GM21717 (cell line): ENCODE data around the gene ZNF646.
A peak's percentile ranks its signal among the peaks of the same experiment; 100 is the strongest.
"Not testable (repeated sequence)": the region's sequence is repeated elsewhere in the genome, so short reads cannot be mapped to it uniquely, and the experiment has no call there.

Experiments used
- ATAC-seq: cut with Tn5 transposase; IDR thresholded peaks from one replicate; pipeline ENCODE4 v1.9.1; 2021; ENCODE audit warnings: mild to moderate bottlenecking, moderate library complexity; ENCODE audit not compliant: unreplicated experiment

Gene ZNF646

DNA sequence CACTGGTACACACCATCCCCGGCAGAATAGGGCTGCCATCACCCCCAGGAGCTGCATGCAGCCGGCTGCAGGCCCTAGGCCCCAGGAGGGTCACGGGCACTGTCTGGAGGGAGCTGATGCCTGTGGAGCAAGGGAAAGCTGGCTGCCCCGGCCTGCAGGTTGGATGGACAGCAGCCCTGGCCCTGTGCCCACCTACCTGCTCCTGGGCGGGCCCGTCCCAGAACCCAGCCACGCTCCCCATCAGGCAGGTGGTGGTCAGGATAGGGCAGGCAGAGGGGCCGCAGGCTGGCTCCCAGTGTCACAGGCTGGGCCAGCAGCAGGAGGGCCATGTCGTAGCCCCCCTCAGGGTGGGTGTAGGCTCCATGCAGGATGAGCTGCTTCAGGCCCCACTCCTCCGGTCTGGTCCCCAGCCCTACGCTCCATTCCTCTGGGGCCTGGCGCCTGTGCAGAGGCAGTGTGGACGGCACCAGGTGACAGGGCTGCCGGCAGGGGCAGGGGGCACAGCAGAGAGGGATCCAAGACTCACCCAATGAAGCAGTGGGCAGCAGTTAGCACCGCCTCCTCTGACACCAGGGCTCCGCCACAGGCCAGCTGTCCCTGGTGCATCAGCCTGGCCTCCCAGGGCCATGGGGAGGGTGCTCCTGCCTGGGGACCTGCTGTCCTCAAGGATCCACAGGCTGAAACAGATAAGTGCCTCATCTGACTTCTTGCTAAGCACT is 10.5 kb downstream of the ZNF646 start:
- no peak for ATAC-seq

DNA sequence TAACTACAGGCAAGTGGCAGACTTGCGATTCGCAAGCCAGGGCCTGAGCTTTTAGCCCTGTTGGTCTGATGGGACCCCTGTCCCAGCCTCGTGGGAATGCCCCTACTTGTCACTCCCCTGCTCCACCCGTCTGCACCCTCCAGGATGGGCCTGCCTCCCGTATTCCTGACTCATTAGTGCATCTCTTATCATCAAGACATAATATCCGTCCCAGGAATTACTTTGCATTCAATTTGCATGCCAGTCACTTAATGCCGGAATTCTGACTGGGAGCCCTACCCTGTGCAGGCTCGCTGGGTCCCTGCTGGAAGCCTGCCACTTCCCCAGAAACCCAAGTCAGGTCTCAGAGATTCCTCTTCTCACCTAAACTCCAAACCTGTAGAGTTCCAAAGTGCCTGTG is 11.2 kb downstream of the ZNF646 start:
- no peak for ATAC-seq

- ATAC-seq = no peak
Measured at GRCh38 chr16:31085873-31086628, 11.8 kb downstream of the ZNF646 start.

GRCh38 chr16:31086629-31086906 is 12.3 kb downstream of the ZNF646 start:
- no peak for ATAC-seq

DNA sequence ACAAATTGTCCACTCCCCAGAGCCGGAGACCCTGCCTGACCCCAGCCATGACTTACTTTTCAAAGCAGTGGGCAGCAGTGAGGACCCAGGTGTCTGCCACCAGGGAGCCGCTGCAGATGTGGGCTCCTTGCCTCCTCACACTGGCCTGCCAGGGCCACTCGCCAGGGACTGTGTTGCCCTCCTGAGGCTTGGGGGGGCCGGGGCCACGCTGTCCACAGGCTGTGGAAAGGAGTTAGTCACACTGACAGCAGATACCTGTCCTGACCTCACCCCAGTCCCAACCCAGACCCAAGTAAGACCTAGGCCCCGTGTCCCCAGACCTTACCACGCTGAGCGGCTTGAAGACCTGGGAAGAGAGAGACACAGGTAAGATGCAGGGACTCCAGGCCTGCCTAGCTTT is 13.3 kb downstream of the ZNF646 start:
- ATAC-seq = no peak

DNA sequence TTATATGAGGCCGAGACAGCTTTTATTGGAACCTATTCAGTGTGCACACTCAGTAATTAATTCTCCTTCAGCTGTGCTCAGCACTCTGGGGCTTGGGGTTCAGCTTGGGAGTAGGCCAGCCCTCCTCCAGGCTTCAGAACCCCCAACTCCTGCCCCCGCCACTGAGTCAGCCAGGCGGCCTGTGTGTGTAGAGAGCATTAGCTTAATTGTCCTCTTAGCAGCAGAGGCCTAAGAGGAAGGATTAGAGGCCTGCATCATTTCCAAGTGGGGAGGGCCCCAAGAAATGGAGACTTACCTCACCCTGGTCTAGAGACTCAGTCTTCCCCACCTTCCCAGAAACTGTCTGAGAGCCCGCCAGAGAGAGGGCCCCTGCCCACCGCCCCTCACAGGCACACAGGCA is 13.7 kb downstream of the ZNF646 start:
- no peak for ATAC-seq

DNA sequence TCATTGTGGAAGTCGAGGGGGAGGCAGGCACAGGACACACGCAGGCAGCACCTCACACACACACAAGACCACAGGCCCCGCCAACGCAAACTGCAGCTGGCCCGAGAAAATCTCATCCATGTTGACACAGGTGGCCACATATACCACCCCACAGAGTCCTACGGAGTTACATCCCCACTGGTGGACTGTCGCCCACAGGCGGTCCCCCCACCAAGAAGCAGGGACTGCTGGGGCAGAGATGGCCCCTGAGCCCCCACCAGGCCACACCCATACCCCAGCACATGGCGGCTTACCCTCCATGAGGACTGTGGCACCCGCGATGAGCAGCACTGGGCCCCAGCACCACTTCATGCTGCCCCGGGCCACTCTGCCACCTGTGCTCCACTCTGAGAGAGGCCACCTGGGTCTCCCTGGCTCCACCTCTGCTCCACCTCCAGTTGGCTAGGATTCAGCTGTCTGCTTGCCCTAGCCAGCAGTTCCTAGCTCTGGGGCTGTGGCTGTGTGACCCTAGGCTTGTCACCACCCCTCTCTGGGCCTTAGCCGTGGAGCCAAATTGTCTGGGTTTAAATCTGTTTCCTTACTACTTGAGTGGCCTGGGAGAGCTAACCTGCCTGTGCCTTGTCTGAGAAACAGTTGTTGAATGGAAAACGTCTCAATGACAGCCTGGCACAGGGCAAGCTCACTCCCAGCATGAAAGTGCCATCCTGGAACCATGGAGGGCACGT is 14.4 kb downstream of the ZNF646 start, which contains the start of gene PRSS53:
Gene PRSS53, minus strand, starts transcription at position 485 of the 725 bp plus-strand sequence. Its CDS starts 134 bp downstream, at position 351.
- no peak for ATAC-seq

DNA sequence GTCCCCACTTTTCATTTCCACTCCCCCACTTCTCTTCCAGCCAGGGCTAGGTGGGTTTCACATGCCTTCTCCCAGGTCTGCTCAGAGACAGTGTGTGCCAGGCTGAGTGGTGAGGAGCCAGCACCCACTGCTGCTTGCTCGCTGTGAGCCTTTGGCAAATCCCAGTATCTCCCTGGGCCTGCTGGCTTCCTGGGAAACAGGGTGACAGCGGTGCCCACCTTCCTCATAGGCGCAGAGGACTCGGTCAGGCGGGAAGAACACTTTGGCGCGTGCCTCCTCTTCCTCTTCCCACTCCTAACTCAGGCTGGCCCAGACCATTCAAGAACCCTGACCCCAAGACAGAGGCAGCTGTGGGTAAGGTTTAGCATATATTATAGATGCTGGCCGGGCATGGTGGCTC is 15.0 kb downstream of the ZNF646 start:
- no peak for ATAC-seq

DNA sequence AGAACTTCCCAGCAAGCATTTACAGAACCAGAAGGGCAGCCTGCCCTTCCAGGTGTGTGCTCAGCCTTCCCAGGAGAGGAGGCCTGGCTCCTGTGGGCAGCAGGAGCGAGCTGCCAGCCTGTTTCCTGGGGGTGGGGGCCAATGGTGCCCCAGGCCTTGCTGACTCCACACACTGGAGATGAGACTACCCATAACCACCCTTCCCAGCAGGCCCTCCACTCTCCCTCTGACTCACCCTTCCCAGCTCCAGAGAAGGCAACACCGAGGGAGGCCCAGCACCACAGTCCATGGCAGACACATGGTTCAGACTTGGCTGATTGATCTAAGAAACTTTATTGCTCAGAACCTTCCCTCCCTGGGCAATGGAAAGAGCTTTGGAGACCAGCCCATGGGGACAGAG is 16.3 kb downstream of the ZNF646 start:
- no peak for ATAC-seq

- ATAC-seq = no peak
Measured at GRCh38 chr16:31092330-31092729, 18.1 kb downstream of the ZNF646 start.

DNA sequence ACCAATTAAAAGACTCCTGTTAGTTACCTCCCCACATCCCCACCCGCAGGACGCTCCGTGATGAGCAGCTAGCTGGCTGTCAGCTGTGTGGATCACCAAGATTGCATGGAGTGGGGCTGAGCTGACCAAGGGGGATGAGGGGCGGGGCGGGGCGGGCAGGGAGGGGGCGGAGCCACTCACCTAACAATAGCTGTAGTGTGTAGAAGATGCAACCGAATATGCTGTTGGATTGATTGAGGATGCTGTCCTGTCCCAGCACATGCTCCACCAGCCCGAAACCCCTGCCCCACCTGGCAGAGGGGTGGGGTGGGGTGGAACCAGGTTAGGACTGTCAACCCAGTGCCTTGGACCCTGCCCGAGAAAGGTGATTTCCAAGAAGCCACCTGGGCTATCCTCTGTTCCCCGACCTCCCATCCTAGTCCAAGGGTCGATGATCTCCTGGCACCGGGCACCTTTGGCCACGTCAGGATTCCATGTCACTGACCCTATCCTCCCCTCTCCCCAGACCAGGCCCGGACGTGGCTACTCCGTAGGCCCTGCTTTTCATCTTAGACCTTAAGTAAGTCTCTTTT is 19.0 kb downstream of the ZNF646 start:
- no peak for ATAC-seq

- no peak for ATAC-seq
Measured at GRCh38 chr16:31094088-31094423, 19.8 kb downstream of the ZNF646 start.

DNA sequence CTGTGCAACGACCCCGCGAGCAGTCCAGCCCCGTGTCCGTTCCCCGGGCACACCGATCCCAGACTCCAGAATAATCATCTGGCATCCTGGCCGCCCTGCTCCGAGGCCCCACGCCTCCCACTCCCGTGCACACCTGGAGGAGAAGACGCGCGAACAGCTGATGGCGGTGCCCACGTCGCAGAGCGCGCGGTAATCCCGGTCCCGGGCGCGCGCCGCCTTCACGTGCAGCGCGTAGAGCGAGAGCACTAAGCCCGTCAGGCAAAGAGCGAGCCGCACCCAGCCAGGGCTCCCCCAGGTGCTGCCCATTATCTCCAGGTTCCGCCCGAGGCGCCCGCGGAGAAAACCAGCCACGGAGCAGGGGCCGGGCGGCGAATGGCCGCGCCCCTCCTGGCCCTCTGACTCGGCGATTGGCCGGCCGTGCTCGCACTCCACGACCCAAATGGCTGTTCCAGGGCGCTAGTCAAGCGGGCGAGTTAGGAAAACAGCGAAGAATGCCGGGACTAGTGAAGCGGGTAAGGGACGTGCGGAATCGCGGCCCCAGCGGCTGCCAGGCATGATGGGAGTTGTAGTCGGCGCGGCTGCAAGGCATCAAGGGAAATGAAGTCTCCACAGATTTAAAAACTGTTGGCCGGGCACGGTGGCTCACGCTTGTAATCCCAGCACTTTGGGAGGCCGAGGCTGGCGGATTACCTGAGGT is 20.4 kb downstream of the ZNF646 start, which contains the start of gene VKORC1:
Gene VKORC1, minus strand, starts transcription at position 374 of the 697 bp plus-strand sequence. Its CDS starts 68 bp downstream, at position 306.
- ATAC-seq = peak; percentile 78

DNA sequence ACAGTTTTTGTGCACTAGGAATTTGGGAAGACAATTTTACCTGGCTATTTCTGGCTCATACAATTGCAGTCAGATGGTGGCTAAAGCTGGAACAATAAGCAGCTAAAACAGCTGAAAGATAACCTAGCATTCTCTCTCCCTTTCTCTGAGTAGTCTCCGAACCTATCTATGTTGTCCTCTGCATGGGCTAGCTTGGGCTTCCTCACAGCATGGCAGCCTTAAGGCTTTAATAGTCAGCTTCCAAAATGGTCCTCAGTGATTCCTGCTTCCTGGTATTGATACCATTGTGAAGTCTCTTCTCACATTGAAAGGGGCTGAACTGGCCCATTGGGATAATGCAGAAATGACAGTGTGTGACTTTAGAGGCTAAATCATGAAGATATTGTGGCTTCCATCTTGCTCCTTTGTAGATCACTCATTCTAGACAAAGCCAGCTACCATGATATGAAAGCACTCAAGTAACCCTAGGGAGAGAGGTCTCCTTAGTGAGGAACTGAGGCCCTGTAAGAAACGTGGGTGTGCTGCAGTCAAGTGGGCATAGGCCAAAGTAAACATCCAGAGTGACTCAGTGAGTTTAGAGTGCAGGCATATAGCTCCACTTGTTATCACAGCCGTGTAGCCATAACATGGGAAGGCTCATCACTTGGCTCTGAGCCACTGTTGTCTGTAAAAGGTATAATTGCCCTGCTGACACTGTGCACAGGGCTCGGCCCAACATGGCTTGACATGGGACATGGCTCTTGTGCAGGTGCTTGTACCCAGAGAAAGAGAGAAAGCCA is 25.8 kb downstream of the ZNF646 start:
- ATAC-seq = no peak

DNA sequence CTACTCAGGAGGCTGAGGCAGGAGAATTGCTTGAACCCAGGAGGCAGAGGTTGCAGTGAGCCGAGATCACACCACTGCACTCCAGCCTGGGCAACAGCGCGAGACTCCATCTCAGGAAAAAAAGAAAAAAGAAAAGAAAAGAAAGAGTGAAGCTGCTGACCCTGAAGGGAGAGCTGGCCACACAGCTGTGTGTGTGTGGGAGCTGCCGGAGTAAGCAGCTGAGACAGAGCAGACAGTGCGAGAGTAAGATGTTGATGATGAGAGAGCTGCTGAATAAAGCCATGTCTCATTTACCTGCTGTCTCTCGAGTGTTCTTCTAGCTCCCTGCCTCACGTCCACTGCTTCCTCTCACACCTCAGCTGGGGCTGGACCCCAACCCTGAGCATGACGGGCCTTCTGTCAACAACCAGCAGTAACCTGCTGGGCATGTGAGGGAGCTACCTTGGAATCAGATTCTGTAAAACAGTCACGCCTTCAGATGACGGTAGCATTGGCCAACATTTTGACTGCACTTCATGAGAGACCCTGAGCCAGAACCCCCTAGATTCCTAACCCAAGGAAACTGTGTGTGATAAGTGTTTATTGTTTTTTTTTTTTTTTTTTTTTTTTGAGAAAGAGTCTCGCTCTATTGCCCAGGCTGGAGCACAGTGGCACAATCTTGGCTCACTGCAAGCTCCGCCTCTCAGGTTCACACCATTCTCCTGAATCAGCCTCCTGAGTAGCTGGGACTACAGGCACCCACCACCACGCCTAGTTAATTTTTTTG is 26.8 kb downstream of the ZNF646 start:
- ATAC-seq = not testable (repeated sequence)

GRCh38 chr16:31105677-31106213 is 31.5 kb downstream of the ZNF646 start:
- no peak for ATAC-seq

GRCh38 chr16:31106509-31107464 is 32.6 kb downstream of the ZNF646 start:
- no peak for ATAC-seq

DNA sequence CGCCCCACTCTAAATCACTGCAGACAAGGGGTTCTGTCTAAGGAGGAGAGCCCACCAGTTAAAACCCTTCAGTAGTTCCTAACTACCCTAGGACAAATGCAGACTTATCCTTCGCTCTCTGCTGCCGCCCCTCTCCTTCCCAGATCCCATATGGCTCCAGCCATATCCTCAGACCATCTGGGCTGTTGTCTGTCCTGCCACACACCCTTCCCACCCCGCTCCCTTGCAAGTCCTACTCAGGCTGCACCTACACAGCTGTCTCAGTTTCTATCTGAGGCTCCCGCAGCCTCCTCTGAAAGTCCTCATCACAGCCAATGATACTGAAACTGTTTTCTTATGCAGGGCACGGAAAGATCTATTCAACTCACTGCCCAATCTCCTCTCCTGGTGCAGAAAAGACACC is 33.2 kb downstream of the ZNF646 start:
- peak; percentile 59 for ATAC-seq
